Choroid plexus epithelial cell (primary cell): ENCODE data around the gene KLHDC4.

Source experiments
- DNase-seq: peaks from one replicate; pipeline ENCODE4 v3.0.0-alpha.2; 2010; ENCODE audit warnings: low read depth
- H3K4me3 ChIP-seq: 2 replicates; pipeline ENCODE4 v1.5.1; 2011; ENCODE audit warnings: low read depth, mild to moderate bottlenecking, control low read depth, low read length, moderate library complexity
- TF ChIP-seq, protein P1 (sequence below): conservative IDR thresholded peaks from 2 replicates; pipeline ENCODE4 v1.5.1; 2011; ENCODE audit warnings: low read depth, mild to moderate bottlenecking, control low read depth, inconsistent platforms, low read length, moderate library complexity

The KLHDC4 gene

DNA sequence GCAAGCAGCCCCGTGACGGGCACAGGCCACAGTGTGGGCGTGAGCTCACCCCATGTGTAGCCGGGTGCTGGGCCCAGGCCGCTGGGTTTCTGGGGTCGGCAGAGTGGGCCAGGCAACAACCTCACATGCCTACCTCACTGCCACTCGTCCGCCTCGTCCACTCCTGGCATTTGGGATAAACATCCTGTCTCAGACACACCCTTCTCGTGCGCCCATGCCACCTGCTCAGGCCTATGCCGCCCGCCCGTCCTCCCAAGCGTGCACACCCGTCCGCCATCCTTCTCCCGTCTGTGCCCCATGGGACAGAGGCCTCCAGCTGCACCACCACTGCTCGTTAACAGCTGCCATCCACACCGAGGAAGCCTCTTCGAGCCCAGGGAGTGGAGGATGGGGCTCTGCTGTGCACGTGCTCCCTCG lies 64.3 kb downstream of the KLHDC4 start:
- H3K4me3 ChIP-seq, result no peak overlapping the region
- no peak for DNase-seq
- TF ChIP-seq, protein P1, sequence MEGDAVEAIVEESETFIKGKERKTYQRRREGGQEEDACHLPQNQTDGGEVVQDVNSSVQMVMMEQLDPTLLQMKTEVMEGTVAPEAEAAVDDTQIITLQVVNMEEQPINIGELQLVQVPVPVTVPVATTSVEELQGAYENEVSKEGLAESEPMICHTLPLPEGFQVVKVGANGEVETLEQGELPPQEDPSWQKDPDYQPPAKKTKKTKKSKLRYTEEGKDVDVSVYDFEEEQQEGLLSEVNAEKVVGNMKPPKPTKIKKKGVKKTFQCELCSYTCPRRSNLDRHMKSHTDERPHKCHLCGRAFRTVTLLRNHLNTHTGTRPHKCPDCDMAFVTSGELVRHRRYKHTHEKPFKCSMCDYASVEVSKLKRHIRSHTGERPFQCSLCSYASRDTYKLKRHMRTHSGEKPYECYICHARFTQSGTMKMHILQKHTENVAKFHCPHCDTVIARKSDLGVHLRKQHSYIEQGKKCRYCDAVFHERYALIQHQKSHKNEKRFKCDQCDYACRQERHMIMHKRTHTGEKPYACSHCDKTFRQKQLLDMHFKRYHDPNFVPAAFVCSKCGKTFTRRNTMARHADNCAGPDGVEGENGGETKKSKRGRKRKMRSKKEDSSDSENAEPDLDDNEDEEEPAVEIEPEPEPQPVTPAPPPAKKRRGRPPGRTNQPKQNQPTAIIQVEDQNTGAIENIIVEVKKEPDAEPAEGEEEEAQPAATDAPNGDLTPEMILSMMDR, result no peak

DNA sequence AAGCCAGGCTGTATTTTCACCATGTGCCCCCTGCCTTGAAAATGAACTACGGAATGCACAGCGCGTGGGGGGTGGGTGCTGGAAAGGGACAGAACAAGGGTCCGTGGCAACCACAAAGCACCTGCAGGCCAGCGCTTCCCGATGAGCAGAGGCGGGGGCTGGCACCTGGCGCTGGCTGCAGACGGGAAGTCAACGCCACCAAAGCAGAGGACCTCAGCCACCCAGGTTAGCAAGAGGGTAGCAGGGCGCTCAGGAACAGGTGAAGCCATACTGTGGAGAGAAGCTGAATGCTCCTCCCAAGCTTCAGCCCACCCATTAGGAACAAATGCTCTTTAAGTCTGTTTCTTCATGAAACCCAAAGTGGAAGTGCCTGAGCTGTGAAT lies 64.7 kb downstream of the KLHDC4 start:
- no peak for DNase-seq
- no peak overlapping the region for H3K4me3 ChIP-seq
- TF ChIP-seq, protein P1, result no peak

DNA sequence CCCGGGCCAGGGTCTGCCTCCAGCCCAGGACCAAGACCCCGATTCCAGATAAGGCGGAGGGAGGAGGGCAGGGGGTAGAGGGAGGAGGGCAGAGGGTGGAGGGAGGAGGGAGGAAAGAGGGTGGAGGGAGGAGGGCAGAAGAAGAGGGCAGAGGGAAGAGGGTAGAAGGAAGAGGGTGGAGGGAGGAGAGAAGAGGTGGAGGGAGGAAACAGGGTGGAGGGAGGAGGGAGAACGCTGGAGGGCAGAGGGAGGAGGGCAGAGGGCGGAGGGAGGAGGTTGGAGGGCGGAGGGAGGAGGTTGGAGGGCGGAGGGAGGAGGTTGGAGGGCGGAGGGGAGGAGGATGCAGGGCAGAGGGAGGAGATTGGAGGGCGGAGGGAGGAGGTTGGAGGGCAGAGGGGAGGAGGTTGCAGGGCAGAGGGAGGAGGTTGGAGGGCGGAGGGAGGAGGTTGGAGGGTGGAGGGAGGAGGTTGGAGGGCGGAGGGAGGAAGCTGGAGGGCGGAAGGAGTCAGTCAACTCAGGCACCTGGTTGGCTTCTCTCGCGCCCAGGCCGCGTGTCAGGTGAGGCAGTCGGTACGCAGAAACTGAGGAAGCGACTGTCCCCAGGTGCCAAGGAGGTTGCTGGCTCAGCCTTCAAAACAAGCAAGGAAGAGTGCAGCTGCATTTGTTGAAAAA lies 65.2 kb downstream of the KLHDC4 start:
- TF ChIP-seq, protein P1, result no peak

DNA sequence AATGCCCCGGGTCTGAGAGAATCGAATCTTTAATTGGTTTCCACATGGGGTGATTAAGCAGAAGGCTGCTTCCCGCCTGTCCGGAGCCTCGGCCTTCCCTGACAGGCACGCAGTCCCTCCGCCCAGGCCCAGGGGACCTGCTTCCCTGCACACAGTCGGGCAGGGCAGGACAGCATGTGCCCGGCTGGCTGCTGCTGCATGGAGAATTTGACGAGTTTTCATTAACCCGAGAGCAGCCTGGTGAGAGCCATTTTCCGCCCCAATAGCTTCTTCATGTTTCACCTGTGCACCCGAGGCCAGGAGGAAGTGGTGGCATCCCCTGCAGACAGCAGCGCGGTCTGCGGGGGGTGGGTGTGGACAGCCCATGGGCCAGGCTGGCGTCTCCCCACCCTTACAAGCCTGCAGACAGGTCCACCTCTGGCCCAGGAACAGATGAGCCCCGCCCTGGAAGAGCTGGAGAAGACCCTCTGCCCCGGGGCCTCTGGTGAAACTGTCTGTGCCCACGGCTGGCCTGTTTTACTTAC lies 67.0 kb downstream of the KLHDC4 start:
- TF ChIP-seq, protein P1, result no peak
- DNase-seq, result no peak
- no peak overlapping the region for H3K4me3 ChIP-seq

More for the DNA sequence above, 65.2 kb downstream of the KLHDC4 start:
- no peak overlapping the region for H3K4me3 ChIP-seq
- no peak for DNase-seq

DNA sequence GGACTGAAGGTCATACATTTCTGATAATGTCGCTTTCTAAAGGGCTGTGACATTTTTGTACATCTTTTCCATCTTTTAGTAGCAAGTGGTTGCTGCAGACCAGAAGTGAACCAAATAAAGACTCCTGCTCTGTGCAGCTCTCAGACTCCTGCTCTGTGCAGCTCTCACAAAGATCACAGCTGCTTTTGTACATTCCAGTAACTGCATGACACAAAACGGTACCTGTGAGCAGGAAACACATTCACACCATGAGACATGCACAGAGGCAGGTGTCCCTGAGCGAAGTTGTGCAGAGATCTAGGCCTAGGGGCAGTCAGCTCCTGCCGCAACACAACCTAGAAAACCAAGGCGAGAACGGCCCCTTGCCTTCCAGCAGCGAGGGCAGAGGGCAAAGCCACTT lies 67.5 kb downstream of the KLHDC4 start:
- TF ChIP-seq, protein P1, result no peak
- no peak for DNase-seq
- no peak overlapping the region for H3K4me3 ChIP-seq

DNA sequence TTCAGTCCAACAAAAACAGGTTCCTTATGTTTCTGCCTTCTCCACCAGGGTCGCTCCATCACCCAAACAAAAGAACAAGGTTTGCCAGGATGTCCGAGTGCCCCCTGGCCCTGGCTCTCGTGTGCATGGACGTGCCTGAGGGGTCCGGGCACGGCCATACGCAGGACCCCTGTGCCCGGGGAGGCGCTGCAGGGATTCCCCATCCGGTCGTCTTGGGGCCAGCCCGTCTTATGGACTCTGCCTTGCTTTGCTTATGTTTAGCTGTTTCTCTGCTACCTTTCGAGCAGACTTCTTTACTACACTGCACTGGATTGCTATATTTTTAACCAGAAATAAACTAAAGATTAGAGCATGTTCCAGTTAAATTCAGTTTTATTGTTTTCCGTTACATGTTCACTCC lies 68.0 kb downstream of the KLHDC4 start:
- TF ChIP-seq, protein P1, result no peak
- no peak for DNase-seq
- no peak overlapping the region for H3K4me3 ChIP-seq

DNA sequence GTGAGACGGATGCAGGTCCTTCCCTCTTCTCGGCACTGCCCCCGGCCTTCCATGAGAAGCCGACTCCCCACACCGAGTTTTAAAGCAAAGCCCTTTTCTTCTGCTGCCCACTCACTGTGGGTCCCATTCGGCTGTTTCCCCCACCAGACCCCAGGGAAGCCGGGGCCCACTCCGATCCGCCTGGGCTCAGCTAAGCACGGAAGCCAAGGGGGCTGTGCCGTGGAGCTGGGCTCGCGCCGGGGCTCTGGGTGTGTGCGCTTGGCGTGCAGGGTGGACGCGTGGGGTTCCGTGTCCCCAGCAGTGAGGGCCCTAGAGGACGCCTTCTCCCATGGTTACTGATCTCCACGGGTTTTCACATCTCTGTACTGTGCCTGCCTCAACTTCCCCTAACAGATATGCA lies 68.5 kb downstream of the KLHDC4 start:
- TF ChIP-seq, protein P1, result no peak
- no peak for DNase-seq
- H3K4me3 ChIP-seq, result no peak overlapping the region
